ENCODE results near the gene MYH14.
A peak's percentile ranks its signal among the peaks of the same experiment; 100 is the strongest.

MYH14 gene

GRCh38 chr19:50315773-50316448, 112.5 kb downstream of the MYH14 start:
- no CpG with 5 or more reads among the region's 18 CpGs for WGBS (ENCODE audit: insufficient coverage, insufficient read length)
- no peaks in the 10 kb centered on the region for H3K36me3 ChIP-seq (ENCODE audit: control insufficient read depth, insufficient read depth, low read length)
- H3K4me1 ChIP-seq (ENCODE audit: control insufficient read depth, insufficient read depth, low read length) = no peaks in the 10 kb centered on the region
- peak overlapping the region; percentile 13; the same call in 1 of the 2 replicates for H3K4me3 ChIP-seq (ENCODE audit: low read length)
- peaks cover 2% of the 10 kb centered on the region; the same call in 1 of the 2 replicates for H3K9me3 ChIP-seq (ENCODE audit: control insufficient read depth, insufficient read depth, low read length)
- DNase-seq (ENCODE audit: low read depth, low spot score) = no peak
- H3K27me3 ChIP-seq (ENCODE audit: control insufficient read depth, insufficient read depth, low read length) = no peaks in the 10 kb centered on the region
- H3K27ac ChIP-seq (ENCODE audit: low read length) = no peak overlapping the region

GRCh38 chr19:50317115-50317514, 113.7 kb downstream of the MYH14 start:
- Histone ChIP-seq H3K9me3 (ENCODE audit: control insufficient read depth, insufficient read depth, low read length) (peaks cover 2% of the 10 kb centered on the region; the same call in 1 of the 2 replicates), H3K27me3 (ENCODE audit: control insufficient read depth, insufficient read depth, low read length) (no peaks in the 10 kb centered on the region), H3K4me1 (ENCODE audit: control insufficient read depth, insufficient read depth, low read length) (no peaks in the 10 kb centered on the region), H3K4me3 (ENCODE audit: low read length) (no peak overlapping the region), H3K36me3 (ENCODE audit: control insufficient read depth, insufficient read depth, low read length) (no peaks in the 10 kb centered on the region), H3K27ac (ENCODE audit: low read length) (no peak overlapping the region)
- no peak for DNase-seq (ENCODE audit: low read depth, low spot score)
- WGBS (ENCODE audit: insufficient coverage, insufficient read length) = no CpG with 5 or more reads among the region's 4 CpGs

DNA sequence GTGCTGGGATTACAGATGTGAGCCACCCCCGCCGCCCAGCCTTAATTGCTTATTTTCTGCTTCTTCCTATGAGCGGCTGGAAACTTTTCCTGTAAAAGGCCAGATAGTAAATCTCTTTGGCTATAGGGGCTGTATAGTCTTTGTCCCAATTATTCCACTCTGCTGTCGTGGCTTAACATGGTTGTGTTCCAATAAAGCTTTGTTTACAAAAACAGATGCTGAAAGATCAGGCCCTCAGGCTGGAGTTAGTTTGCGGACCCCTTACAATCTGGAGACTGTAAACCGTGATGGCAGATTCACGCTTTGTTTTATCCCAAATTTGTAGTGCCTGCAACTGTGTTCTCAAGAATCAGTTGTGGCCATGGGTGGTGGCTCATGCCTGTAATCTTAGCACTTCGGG, 115.0 kb downstream of the MYH14 start:
- WGBS (ENCODE audit: insufficient coverage, insufficient read length) = no CpG with 5 or more reads among the region's 8 CpGs

DNA sequence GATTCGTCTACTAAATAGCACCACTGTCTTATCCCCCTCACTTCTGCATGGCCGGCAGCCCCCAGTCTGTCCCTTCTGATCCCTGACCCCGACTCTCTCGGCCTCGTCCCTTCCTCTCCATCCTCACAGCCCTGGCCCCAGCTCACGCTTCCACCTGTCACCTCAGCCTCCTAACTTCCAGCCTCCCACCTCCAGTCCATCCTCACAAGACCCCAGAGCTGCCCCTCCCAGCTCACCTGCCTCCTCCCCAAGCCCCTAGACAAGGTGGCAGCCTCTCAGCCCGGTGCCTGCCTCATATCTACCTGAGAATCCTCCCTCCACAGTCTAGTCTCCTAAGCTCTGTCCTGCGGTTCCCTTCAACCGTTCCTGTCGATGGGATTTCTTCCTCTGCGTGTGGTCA, 115.7 kb downstream of the MYH14 start:
- H3K27me3 ChIP-seq (ENCODE audit: control insufficient read depth, insufficient read depth, low read length) = no peaks in the 10 kb centered on the region
- H3K36me3 ChIP-seq (ENCODE audit: control insufficient read depth, insufficient read depth, low read length) = no peaks in the 10 kb centered on the region; the same call in 1 of the 2 replicates
- DNase-seq (ENCODE audit: low read depth, low spot score) = no peak
- no CpG with 5 or more reads among the region's 11 CpGs for WGBS (ENCODE audit: insufficient coverage, insufficient read length)
- H3K4me1 ChIP-seq (ENCODE audit: control insufficient read depth, insufficient read depth, low read length) = no peaks in the 10 kb centered on the region
- no peak overlapping the region for H3K27ac ChIP-seq (ENCODE audit: low read length)
- peaks cover 2% of the 10 kb centered on the region for H3K9me3 ChIP-seq (ENCODE audit: control insufficient read depth, insufficient read depth, low read length)
- H3K4me3 ChIP-seq (ENCODE audit: low read length) = no peak overlapping the region

More for the DNA sequence above, 115.0 kb downstream of the MYH14 start:
- DNase-seq (ENCODE audit: low read depth, low spot score) = no peak
- Histone ChIP-seq H3K4me1 (ENCODE audit: control insufficient read depth, insufficient read depth, low read length) (no peaks in the 10 kb centered on the region), H3K4me3 (ENCODE audit: low read length) (no peak overlapping the region), H3K36me3 (ENCODE audit: control insufficient read depth, insufficient read depth, low read length) (no peaks in the 10 kb centered on the region; the same call in 1 of the 2 replicates), H3K27ac (ENCODE audit: low read length) (no peak overlapping the region), H3K9me3 (ENCODE audit: control insufficient read depth, insufficient read depth, low read length) (peaks cover 2% of the 10 kb centered on the region), H3K27me3 (ENCODE audit: control insufficient read depth, insufficient read depth, low read length) (no peaks in the 10 kb centered on the region)

DNA sequence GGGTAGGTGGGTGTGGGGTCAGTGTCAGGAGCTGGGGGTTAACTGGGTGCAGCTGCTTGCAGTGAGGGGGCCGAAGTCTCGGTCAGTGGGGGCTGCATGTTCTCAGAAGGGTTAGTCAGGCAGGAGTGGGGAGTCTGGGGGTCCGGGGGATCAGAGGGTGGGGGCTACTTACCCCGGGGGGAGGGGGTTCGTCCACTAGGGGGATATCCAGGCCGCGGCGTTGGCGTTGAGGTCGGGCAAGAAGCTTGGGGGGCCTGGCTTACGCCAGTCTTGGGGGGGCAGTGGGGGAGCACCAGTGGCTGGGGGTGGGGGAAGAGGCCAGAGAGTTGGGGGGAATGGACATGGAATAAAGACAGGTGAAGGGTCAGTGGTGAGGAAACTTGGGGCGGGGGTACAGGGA, 116.6 kb downstream of the MYH14 start:
- no peaks in the 10 kb centered on the region; the same call in 1 of the 2 replicates for H3K36me3 ChIP-seq (ENCODE audit: control insufficient read depth, insufficient read depth, low read length)
- H3K27ac ChIP-seq (ENCODE audit: low read length) = no peak overlapping the region
- no peak for DNase-seq (ENCODE audit: low read depth, low spot score)
- H3K4me1 ChIP-seq (ENCODE audit: control insufficient read depth, insufficient read depth, low read length) = no peaks in the 10 kb centered on the region
- no CpG with 5 or more reads among the region's 12 CpGs for WGBS (ENCODE audit: insufficient coverage, insufficient read length)
- no peaks in the 10 kb centered on the region for H3K27me3 ChIP-seq (ENCODE audit: control insufficient read depth, insufficient read depth, low read length)
- peaks cover 2% of the 10 kb centered on the region for H3K9me3 ChIP-seq (ENCODE audit: control insufficient read depth, insufficient read depth, low read length)
- H3K4me3 ChIP-seq (ENCODE audit: low read length) = no peak overlapping the region

DNA sequence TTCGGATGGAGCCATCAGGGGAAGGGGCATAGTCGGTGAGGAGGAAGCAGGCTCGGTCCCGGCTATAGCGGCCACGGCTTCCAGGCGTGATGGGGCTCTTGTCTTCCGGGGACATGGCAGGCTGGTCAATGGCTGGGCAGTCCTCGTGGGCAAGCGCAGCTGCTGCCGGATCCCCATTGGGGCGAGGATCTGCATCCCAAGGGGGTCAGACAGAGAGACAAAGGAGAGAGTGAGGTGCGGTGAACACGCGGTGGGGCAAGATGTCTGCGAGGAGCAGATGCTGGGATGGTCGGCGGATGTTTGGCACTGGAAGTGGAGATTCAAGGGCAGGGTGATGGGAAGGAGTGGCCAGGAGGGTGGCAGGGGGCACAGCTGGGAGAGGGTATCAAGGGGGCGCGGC, 117.2 kb downstream of the MYH14 start:
- no peak for DNase-seq (ENCODE audit: low read depth, low spot score)
- Histone ChIP-seq H3K9me3 (ENCODE audit: control insufficient read depth, insufficient read depth, low read length) (peaks cover 2% of the 10 kb centered on the region), H3K27me3 (ENCODE audit: control insufficient read depth, insufficient read depth, low read length) (no peaks in the 10 kb centered on the region), H3K36me3 (ENCODE audit: control insufficient read depth, insufficient read depth, low read length) (no peaks in the 10 kb centered on the region; the same call in 1 of the 2 replicates), H3K4me1 (ENCODE audit: control insufficient read depth, insufficient read depth, low read length) (no peaks in the 10 kb centered on the region), H3K4me3 (ENCODE audit: low read length) (no peak overlapping the region), H3K27ac (ENCODE audit: low read length) (no peak overlapping the region)
- no CpG with 5 or more reads among the region's 20 CpGs for WGBS (ENCODE audit: insufficient coverage, insufficient read length)

- DNase-seq (ENCODE audit: low read depth, low spot score) = no peak
- Histone ChIP-seq H3K27ac (ENCODE audit: low read length) (no peak overlapping the region), H3K27me3 (ENCODE audit: control insufficient read depth, insufficient read depth, low read length) (no peaks in the 10 kb centered on the region), H3K4me1 (ENCODE audit: control insufficient read depth, insufficient read depth, low read length) (no peaks in the 10 kb centered on the region), H3K36me3 (ENCODE audit: control insufficient read depth, insufficient read depth, low read length) (no peaks in the 10 kb centered on the region; the same call in 1 of the 2 replicates), H3K9me3 (ENCODE audit: control insufficient read depth, insufficient read depth, low read length) (peaks cover 2% of the 10 kb centered on the region), H3K4me3 (ENCODE audit: low read length) (no peak overlapping the region)
- no CpG with 5 or more reads among the region's 4 CpGs for WGBS (ENCODE audit: insufficient coverage, insufficient read length)
These were observed 118.4 kb downstream of the MYH14 start for GRCh38 chr19:50321831-50322230.

GRCh38 chr19:50322234-50322633, 118.8 kb downstream of the MYH14 start:
- H3K36me3 ChIP-seq (ENCODE audit: control insufficient read depth, insufficient read depth, low read length) = no peaks in the 10 kb centered on the region; the same call in 1 of the 2 replicates
- no CpG with 5 or more reads among the region's 12 CpGs for WGBS (ENCODE audit: insufficient coverage, insufficient read length)
- H3K27ac ChIP-seq (ENCODE audit: low read length) = no peak overlapping the region
- H3K9me3 ChIP-seq (ENCODE audit: control insufficient read depth, insufficient read depth, low read length) = peaks cover 4% of the 10 kb centered on the region
- DNase-seq (ENCODE audit: low read depth, low spot score) = no peak
- H3K27me3 ChIP-seq (ENCODE audit: control insufficient read depth, insufficient read depth, low read length) = no peaks in the 10 kb centered on the region
- no peak overlapping the region for H3K4me3 ChIP-seq (ENCODE audit: low read length)
- H3K4me1 ChIP-seq (ENCODE audit: control insufficient read depth, insufficient read depth, low read length) = no peaks in the 10 kb centered on the region

DNA sequence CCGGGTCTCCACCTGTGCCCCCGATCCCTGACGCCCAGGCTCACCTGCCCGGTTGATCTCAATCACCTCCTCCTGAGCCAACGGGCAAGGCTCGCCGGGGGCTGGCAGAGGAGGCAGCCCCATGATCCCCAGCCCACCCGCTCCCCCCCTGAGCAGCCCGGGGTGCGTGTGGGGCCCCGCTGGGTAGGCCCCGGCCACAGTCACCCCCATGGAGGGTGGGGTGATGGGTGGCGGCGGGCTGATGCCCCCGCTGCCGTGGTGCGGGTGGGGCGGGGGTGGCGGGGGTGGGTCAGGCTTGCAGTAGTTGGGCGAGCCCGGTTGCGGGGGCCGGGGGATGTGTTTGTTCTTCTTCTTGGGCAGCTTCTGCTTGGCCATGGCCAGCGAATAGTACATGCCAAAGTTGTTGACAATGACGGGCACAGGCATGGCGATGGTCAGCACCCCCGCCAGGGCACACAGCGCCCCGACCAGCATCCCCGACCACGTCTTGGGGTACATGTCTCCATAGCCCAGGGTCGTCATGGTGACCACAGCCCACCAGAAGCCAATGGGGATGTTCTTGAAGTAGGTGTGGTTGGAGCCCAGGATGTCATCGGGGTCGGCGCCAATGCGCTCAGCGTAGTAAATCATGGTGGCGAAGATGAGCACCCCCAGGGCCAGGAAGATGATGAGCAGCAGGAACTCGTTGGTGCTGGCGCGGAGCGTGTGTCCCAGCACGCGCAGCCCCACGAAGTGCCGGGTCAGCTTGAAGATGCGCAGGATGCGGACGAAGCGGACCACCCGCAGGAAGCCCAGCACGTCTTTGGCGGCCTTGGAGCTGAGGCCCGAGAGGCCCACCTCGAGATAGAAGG, 119.7 kb downstream of the MYH14 start:
- Histone ChIP-seq H3K4me1 (ENCODE audit: control insufficient read depth, insufficient read depth, low read length) (no peaks in the 10 kb centered on the region), H3K36me3 (ENCODE audit: control insufficient read depth, insufficient read depth, low read length) (no peaks in the 10 kb centered on the region; the same call in 1 of the 2 replicates), H3K9me3 (ENCODE audit: control insufficient read depth, insufficient read depth, low read length) (peaks cover 4% of the 10 kb centered on the region), H3K27me3 (ENCODE audit: control insufficient read depth, insufficient read depth, low read length) (no peaks in the 10 kb centered on the region), H3K27ac (ENCODE audit: low read length) (no peak overlapping the region), H3K4me3 (ENCODE audit: low read length) (no peak overlapping the region)
- no peak for DNase-seq (ENCODE audit: low read depth, low spot score)
- WGBS (ENCODE audit: insufficient coverage, insufficient read length) = no CpG with 5 or more reads among the region's 55 CpGs

DNA sequence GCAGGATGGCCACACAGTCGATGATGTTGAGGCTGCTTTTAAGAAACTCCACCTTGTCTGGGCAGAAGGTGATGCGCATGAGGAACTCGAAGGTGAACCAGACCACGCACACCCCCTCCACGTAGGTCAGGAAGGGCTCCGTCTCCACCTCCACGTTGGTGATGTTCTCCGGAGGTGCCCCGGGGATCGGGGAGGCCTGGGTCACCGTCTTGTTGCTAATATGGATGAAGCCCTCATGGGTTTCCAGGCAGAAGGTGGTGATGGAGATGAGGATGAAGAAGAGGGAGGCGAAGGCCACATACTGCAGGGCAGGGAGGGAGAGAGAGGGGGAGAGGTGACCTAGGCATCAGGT, 120.3 kb downstream of the MYH14 start:
- H3K36me3 ChIP-seq (ENCODE audit: control insufficient read depth, insufficient read depth, low read length) = no peaks in the 10 kb centered on the region; the same call in 1 of the 2 replicates
- peaks cover 4% of the 10 kb centered on the region for H3K9me3 ChIP-seq (ENCODE audit: control insufficient read depth, insufficient read depth, low read length)
- DNase-seq (ENCODE audit: low read depth, low spot score) = no peak
- no peaks in the 10 kb centered on the region for H3K27me3 ChIP-seq (ENCODE audit: control insufficient read depth, insufficient read depth, low read length)
- no peak overlapping the region for H3K4me3 ChIP-seq (ENCODE audit: low read length)
- H3K27ac ChIP-seq (ENCODE audit: low read length) = no peak overlapping the region
- no CpG with 5 or more reads among the region's 12 CpGs for WGBS (ENCODE audit: insufficient coverage, insufficient read length)
- H3K4me1 ChIP-seq (ENCODE audit: control insufficient read depth, insufficient read depth, low read length) = no peaks in the 10 kb centered on the region

All from iPS DF 6.9 (cell line).